GM21723 (cell line): ENCODE data around the gene TMEM182.

Experiments used
- ATAC-seq: cut with Tn5 transposase; IDR thresholded peaks from one replicate; pipeline ENCODE4 v1.9.1; 2021; ENCODE audit warnings: mild to moderate bottlenecking, moderate library complexity; ENCODE audit not compliant: unreplicated experiment

Gene TMEM182

GRCh38 chr2:102798181-102798580, 36.4 kb downstream of the TMEM182 start:
- no peak for ATAC-seq

GRCh38 chr2:102801098-102801718, 39.4 kb downstream of the TMEM182 start:
- ATAC-seq, result no peak

GRCh38 chr2:102801858-102802699, 40.2 kb downstream of the TMEM182 start:
- no peak for ATAC-seq

- ATAC-seq, result no peak
Observed at GRCh38 chr2:102803041-102803896, 41.4 kb downstream of the TMEM182 start.

- no peak for ATAC-seq
Observed at GRCh38 chr2:102803897-102804217, 42.0 kb downstream of the TMEM182 start.

- ATAC-seq, result peak; percentile 89
Observed at GRCh38 chr2:102806250-102806837, 44.5 kb downstream of the TMEM182 start.

- no peak for ATAC-seq
Observed at GRCh38 chr2:102809291-102810189, 47.7 kb downstream of the TMEM182 start.

GRCh38 chr2:102815285-102815684, 53.5 kb downstream of the TMEM182 start:
- ATAC-seq, result no peak

GRCh38 chr2:102826904-102827303, 65.1 kb downstream of the TMEM182 start:
- no peak for ATAC-seq

GRCh38 chr2:102832789-102833188, 71.0 kb downstream of the TMEM182 start:
- no peak for ATAC-seq

GRCh38 chr2:102834523-102835273, 72.9 kb downstream of the TMEM182 start:
- no peak for ATAC-seq

- ATAC-seq, result no peak
Observed at GRCh38 chr2:102837626-102838198, 75.9 kb downstream of the TMEM182 start.

GRCh38 chr2:102839668-102840388, 78.0 kb downstream of the TMEM182 start:
- no peak for ATAC-seq

- ATAC-seq, result no peak
Observed at GRCh38 chr2:102841107-102841840, 79.4 kb downstream of the TMEM182 start.

GRCh38 chr2:102843764-102844443, 82.1 kb downstream of the TMEM182 start:
- ATAC-seq, result no peak

- ATAC-seq, result no peak
Observed at GRCh38 chr2:102844911-102845310, 83.1 kb downstream of the TMEM182 start.

GRCh38 chr2:102848366-102848839, 86.6 kb downstream of the TMEM182 start:
- ATAC-seq, result no peak
